H1 (cell line): ENCODE measurements around the gene RGS9BP.

Experiments used
- CEBPB ChIP-seq: IDR thresholded peaks from 2 replicates; pipeline ENCODE4 v1.6.1; 2012; ENCODE audit warnings: low read depth, low read length
- CTCF ChIP-seq, 3 experiments: IDR thresholded peaks; 1 replicate in 2 of 3; 2 replicates in 1 of 3; pipeline versions ENCODE4 v1.5.1 to v1.6.1; 2011; ENCODE audit warnings: low read length in 3 of 3, mild to moderate bottlenecking in 3 of 3, inconsistent platforms in 2 of 3, low read depth in 1 of 3, moderate library complexity in 1 of 3; ENCODE audit not compliant: insufficient read depth in 1 of 3; ENCODE audit errors: control extremely low read depth in 1 of 3
- EP300 ChIP-seq, 2 experiments: IDR thresholded peaks; 1 replicate in 1 of 2; 2 replicates in 1 of 2; pipeline ENCODE4 v1.6.1; 2011 to 2012; ENCODE audit warnings: low read depth in 2 of 2, low read length in 2 of 2, mild to moderate bottlenecking in 2 of 2, borderline replicate concordance in 1 of 2, inconsistent platforms in 1 of 2, moderate library complexity in 1 of 2
- EZH2 ChIP-seq: fragments of 200-600 bp; sonication (generic); IDR thresholded peaks from 2 replicates; pipeline ENCODE4 v1.7.1; 2012; ENCODE audit warnings: low read depth, mild to moderate bottlenecking, moderate library complexity, low read length, inconsistent platforms; ENCODE audit not compliant: severe bottlenecking
- FOSL1 ChIP-seq: IDR thresholded peaks from 2 replicates; pipeline ENCODE4 v1.6.1; 2011; ENCODE audit warnings: mild to moderate bottlenecking, low read depth, low read length, moderate library complexity; ENCODE audit not compliant: insufficient read depth
- GTF2F1 ChIP-seq: IDR thresholded peaks from 2 replicates; pipeline ENCODE4 v1.6.1; 2012; ENCODE audit warnings: low read depth, low read length, improper control_type of control experiment, borderline replicate concordance
- HDAC6 ChIP-seq: IDR thresholded peaks from one replicate; pipeline ENCODE4 v1.7.1; 2012; ENCODE audit warnings: low read depth, mild to moderate bottlenecking, inconsistent platforms, low read length, moderate library complexity
- KDM1A ChIP-seq: fragments of 200-600, 300-600 bp; sonication (generic); IDR thresholded peaks from 2 replicates; pipeline ENCODE4 v1.7.1; 2016; ENCODE audit warnings: mild to moderate bottlenecking, low read length, borderline replicate concordance
- MAX ChIP-seq: IDR thresholded peaks from 2 replicates; pipeline ENCODE4 v1.6.1; 2012; ENCODE audit warnings: inconsistent platforms
- POLR2A ChIP-seq, 2 experiments: IDR thresholded peaks; 1 replicate in 1 of 2; 2 replicates in 1 of 2; pipeline ENCODE4 v1.6.1; 2011; ENCODE audit warnings: low read depth in 2 of 2, low read length in 2 of 2, mild to moderate bottlenecking in 2 of 2; ENCODE audit errors: control extremely low read depth in 1 of 2
- POLR2AphosphoS5 ChIP-seq: IDR thresholded peaks from 2 replicates; pipeline ENCODE4 v1.6.1; 2011; ENCODE audit warnings: low read depth, low read length
- RFX5 ChIP-seq: IDR thresholded peaks from 2 replicates; pipeline ENCODE4 v1.6.1; 2011; ENCODE audit warnings: low read depth, low read length, improper control_type of control experiment, borderline replicate concordance
- TEAD4 ChIP-seq: IDR thresholded peaks from 2 replicates; pipeline ENCODE4 v1.6.1; 2012; ENCODE audit warnings: low read depth, low read length, inconsistent platforms, mixed read lengths

GRCh38 chr19:32652894-32653598 is 22.6 kb upstream of the RGS9BP start:
- no peak for TF ChIP-seq CTCF (IDR thresholded peaks at IDR 0.05; ENCODE audit: control extremely low read depth in 1 of 3, insufficient read depth in 1 of 3, low read depth in 1 of 3, low read length in 3 of 3)
- TF ChIP-seq GTF2F1: no peak
- TF ChIP-seq CEBPB: no peak
- TF ChIP-seq RFX5: no peak
- no peak for TF ChIP-seq EP300 (IDR thresholded peaks at IDR 0.05; ENCODE audit: borderline replicate concordance in 1 of 2, low read depth in 2 of 2, low read length in 2 of 2)
- no peak for TF ChIP-seq FOSL1
- TF ChIP-seq EZH2: no peak
- TF ChIP-seq HDAC6: no peak
- no peak for TF ChIP-seq POLR2A (IDR thresholded peaks at IDR 0.05; ENCODE audit: control extremely low read depth in 1 of 2, low read depth in 2 of 2, low read length in 2 of 2)
- TF ChIP-seq KDM1A: no peak
- no peak for TF ChIP-seq POLR2AphosphoS5
- TF ChIP-seq MAX: no peak
- TF ChIP-seq TEAD4: no peak
